ENCODE data around the gene NCAPG.

- TF ChIP-seq TAF1 (IDR thresholded peaks at IDR 0.05; ENCODE audit: borderline replicate concordance, insufficient read depth, low read length) (no peak), FOXP2 (optimal IDR thresholded peaks at IDR 0.05; ENCODE audit: borderline replicate concordance, extremely low read depth, extremely low read length, insufficient read depth) (no peak)
Observed at GRCh38 chr4:17884063-17884462, 73.3 kb downstream of the NCAPG start.
